ENCODE data around the gene LENG1.
"Not testable (repeated sequence)": the region's sequence is repeated elsewhere in the genome, so short reads cannot be mapped to it uniquely, and the experiment has no call there.

- not testable (repeated sequence) for TF ChIP-seq ZNF239 (tag by site-specific recombination; IDR thresholded peaks at IDR 0.05); CTCF (tag by site-specific recombination; IDR thresholded peaks at IDR 0.05); MZF1 (tag by site-specific recombination; IDR thresholded peaks at IDR 0.05; ENCODE audit: borderline replicate concordance)
Measured at GRCh38 chr19:54181894-54182293, 22.4 kb upstream of the LENG1 start.
